Activated CD8-positive, alpha-beta memory T cell treated with anti-CD3 and anti-CD28 coated beads, Interleukin-2, amount 50 U/mL, for 1 hour (primary cell): ENCODE measurements around the gene TPT1.

Source experiments
- DNase-seq: peaks from one replicate; pipeline ENCODE4 v3.0.0-alpha.2; 2020; ENCODE audit errors: extremely low read depth

The TPT1 gene

DNA sequence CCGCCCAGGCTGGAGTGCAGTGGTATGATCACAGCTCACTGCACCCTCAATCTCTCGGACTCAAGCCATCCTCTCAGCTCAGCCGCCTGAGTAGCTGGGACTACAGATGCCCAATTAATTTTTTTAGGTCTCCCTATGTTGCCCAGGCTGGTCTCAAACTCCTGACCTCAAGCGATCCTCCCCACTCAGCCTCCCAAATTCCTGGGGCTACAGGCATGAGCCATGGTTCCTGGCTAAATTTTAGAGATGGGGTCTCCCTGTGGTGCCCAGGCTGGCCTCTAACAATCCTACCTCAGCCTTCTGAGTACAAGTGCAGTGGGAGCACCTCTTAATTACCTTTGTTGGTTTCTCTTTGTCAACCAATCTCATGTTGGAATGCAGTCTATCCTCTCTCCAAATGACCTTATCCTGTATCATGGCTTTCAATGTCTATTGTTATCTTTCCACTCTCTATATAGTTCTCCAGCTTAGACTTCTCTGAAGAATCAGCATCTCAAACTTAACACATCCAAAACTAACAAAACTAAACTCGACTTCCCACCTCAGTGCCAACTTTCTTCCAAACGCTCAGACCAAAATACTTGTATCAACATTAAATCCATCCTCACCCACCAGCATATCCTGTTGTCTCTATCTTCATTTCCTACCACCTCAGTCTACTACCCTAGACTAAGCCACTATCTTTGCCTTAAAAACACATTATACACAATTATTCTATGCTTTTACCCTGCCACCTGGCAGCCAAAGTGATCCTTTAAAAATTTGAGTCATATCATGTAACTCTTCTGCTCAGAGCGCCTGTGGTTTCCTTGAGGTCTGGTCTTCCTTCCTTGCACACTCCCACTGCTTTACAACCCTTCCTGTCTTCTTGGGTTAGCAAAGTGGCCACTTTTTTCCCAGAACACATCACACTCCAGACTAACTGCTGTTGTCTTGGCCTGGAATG is 6.7 kb downstream of the TPT1 start:
- peak; percentile 30 for DNase-seq

DNA sequence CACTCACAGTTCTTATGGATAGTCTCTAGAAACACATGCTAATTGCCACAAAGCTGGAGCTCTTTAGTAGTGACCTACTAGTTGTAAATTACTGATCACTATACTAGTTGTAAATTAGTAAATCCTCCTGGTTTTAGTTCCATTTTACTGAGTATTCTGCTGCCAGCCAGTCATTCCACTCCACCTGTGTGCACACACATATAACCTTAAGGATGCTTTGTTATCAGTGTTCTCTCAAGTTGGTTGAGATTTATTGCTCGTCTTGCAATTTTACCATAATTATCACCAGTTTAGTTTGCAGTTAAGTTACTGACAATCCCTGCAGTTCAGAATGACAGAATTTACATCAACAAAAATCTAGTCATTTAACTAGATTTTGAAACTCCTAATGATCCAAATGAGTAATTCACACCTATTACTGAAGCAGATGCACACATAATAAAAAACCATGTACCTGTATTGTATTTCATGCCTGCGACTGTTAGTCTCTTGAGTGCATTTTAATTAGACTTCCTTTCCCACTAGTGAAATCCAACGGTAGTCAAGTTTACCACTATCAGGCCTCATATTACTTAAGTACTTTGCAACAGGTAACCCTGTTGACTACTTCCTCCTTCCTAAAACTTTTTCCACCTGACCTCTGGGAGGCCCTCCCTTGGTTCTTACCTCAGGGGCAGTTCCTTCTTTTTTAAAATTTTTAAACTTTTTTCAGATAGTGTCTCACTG is 7.6 kb downstream of the TPT1 start:
- no peak for DNase-seq

DNA sequence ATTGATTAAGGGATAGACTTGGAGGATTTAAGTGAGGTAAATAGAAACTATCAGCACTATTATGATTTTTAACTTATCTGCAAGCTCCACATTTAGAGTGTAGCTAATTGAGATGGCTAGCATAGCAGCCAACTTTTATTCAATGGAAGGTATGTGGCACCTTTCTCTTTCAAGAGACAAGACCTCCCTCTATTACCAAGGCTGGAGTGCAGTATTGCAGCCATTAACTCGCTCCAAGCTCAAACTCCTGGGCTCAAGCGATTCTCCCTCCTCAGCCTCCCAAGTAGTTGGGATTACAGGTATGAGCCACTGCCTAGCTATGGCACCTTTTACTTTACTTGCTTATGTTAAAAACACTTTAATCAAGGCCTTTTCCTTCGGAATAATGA is 8.2 kb downstream of the TPT1 start:
- no peak for DNase-seq

DNA sequence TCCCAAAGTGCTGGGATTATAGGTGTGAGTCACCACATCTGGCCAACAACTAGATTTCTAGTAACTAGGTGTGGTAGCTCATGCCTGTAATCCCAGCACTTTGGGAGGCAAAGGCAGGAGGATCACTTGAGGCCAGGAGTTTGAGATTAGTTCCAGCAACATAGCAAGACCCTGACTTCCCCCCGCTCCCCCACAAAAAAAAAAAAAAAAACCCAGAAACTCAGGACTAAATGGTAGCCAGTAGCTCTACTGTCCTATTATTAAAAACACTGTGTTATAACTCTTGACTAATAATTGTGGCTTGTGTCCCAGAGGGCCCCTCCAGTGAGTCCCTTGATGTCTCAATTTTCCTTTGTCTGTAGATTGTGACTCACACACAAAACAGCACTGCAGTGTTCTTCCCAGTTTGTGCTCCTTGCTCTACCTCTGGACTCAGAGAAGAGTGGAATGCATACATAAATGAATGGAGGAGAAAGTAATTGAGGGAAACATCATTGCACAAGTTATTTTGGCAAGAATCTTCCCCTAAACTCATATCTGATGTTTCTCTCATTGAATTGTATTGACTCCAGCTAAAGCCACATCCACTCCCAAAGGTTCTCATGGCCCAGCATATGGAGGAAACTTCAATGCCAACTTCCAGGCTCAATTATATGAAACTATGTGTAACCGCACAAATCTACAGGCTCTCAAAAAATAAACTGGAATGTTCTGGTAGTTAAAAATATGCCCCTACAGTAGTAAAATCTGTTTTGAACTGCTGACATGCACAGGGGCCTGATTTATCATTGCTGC is 8.8 kb downstream of the TPT1 start:
- DNase-seq: no peak

DNA sequence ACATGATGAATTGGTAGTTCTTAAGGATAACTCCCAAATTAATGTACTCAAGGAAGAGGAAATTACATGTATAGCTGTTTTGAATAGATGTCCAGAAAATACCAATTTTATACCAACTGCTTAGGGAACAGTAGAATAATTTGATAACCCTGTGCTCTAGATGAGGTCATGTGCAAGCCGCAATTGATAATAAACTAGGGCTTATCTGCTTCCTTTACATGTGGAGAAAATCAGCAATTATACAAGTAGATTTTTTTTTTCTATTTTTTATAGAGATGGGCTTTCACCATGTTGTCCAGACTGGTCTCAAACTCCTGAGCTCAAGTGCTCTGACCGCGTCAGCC is 9.3 kb downstream of the TPT1 start:
- no peak for DNase-seq

DNA sequence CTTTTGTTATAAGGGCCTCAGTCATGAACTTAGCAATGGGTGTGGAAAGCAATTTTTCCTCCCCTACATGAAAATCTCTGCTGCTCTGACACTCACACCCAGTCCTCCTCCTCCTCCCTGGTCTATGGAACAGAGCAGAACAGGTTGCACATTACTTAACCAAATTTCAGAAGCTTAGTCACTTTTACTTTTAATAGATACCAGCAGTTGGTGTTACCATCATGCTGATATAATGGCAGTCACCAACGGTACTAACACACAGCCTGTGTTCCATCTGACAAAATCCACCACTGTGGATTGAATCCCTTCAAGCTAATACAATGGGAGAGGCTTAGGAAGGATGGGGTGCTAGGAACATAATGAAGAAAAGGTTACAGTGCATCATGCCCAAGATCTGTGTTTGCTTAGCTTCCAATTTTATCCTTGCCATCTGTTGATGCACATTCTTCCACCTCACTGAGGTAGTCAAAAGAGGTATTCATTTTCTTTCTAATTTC is 9.8 kb downstream of the TPT1 start:
- no peak for DNase-seq

DNA sequence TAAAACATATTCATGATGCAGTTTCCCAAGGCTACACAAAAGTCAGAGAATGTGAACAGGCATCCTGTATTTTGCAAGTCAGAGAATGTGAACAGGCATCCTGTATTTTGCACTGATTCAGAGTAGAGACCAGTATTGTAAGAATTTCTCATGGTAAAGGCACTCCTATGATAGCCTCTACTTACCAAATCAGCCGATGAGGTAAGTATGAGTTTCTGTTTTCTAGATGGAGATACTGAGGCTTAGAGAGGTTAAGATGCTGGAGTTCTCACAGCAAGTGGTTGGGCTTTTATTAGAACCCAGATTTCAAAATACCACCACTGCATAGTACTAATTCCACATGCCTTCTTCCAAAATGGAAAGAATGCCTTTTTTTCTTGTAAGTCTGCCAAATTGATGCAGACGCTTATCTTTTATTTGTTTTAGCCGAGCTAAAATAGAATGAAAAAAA is 12.3 kb downstream of the TPT1 start:
- DNase-seq: no peak

DNA sequence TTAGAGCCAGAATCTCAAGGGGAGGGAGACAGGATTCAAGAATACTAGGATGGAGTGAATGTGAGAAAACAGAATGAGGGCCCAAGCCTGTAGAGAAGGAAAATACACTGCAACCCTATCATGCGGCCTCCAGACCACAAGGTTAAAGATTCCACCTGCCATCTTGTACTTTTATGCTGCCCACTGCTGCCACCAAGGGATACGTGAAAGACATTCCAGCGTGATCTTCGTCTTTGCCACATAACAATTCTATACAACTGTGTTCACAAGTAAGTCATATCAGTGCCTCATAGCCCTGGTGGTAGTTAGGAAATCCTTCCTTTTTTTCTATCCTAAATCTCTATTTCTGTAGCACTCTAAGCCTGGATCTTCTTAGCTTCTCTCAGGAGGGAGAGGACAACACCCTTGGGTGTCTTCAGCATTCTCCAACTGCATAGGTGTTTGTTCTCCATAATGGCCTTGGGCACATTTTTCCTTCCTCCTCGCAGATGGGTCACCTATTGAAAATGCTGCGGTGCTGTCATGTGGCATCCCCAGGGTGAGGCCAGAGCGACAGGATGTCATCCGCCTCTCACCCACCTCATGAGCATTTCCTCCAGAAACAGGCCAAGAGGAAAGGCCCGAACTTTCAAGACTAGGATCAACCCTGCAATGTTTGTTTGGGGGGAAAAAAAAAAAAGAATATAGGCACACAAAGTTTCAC is 13.6 kb downstream of the TPT1 start:
- DNase-seq: no peak

DNA sequence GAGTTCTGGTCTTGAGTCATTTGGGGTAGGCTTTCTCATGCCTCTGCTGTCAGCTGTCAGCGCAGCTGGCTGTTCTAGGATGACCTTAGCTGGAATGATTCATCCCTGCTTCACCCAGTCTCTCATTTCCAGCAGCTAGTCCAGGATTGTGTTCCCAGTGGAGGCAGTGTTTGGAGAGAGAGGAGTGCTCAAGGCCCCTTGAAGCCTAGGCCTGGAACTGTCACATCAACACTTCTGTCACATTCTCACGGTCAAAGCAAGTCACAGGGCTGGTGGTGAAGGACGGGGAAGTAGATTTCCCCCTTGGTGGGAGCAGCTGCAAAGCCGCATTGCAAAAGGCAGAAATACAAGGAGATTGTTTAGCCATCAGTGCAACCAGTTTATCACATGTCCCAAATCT is 15.2 kb downstream of the TPT1 start:
- DNase-seq: no peak

DNA sequence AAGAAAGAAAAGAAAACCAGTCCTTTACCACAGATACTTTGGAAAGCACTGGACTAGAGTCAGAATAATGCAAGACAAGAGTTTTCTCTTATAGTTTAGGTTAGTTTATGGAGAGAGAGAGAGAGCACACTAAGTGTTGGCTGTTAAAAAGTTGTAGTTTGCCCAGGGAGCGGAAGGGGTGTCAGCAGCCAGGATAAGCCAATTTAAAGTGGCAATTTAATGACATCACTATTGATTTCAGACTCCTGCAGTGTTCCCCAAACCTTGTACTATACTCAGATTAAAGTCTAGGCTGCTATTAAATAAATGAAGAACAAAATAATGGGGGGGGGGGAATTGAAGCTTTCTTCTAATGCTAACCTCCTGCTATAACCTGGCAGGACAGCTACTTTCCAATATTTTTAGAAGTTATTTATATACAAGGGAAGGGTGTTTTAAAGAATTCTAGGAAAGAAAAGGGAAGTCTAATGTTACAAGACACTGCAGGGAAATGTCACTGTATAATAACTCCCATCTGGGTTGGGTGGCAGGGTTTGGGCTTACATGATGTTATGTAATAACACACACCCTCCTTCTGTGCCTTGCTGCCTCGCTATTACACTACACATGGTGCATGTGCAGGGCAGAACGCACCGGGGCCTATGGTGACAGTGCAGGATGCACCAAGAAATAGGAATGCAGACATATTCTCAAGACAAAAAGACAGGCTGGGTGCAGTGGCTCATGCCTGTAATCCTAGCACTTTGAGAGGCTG is 19.9 kb downstream of the TPT1 start:
- DNase-seq: no peak

DNA sequence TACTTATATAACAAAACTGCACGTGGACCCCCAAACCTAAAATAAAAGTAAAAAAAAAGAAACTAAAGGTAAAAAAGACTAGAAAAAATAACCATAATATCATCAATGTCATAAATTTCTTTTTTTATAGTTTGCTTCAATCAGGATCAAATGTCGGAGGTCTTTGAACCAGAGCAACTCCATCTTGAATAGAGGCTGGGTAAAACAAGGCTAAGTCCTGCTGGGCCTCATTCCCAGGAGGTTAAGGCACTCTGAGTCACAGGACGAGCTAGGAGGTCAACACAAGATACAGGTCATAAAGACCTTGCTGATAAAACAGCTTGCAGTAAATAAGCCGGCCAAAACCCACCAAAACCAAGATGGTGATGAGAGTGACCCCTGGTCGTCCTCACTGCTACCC is 24.0 kb downstream of the TPT1 start:
- no peak for DNase-seq

DNA sequence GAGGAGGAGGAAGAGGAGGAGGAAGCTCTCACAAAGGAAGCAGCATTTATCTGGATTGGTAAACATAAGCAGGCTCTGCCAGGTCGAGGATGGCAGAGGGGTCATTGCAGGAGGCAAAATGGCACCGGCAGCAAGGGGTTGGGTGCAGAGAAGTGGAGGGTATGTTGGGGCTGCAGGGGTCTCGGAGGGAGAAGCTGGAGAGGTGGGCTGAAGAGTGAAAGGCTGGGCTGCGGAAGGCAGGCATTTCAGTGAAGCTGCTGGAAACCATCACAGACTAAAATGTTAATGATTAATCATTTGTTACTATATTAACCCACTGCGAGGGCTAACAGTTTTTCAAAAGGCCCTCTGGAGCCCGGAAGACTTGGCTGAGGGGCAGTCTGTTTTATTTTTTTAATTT is 24.6 kb downstream of the TPT1 start:
- no peak for DNase-seq

DNA sequence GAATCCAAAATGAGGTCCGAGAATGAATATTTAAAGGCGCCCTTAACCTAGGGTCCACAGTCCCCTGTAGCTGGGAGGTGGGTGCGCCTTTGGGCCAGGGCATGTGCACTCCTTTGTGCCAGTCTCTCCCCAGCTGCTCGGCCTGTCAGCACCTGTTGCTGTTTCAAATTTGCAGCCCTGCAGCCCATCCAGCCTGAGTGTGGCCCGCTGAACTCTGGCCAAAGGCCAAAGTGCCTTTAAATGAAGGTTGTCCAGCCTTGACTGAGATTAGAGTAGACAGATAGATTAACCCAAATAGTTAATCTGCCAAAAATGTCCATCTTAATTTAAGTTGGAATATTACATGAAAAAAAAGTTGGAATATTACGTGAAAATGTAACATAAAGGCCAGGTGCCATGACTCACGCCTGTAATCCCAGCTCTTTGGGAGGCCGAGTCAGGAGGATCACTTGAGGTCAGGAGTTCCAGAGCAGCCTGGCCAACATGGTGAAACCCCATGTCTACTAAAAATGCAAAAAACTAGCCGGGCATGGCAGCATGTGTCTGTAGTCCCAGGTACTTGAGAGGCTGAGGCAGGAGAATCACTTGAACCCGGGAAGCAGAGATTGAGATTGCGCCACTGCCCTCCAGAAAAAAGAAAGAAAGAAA is 25.3 kb downstream of the TPT1 start:
- no peak for DNase-seq

DNA sequence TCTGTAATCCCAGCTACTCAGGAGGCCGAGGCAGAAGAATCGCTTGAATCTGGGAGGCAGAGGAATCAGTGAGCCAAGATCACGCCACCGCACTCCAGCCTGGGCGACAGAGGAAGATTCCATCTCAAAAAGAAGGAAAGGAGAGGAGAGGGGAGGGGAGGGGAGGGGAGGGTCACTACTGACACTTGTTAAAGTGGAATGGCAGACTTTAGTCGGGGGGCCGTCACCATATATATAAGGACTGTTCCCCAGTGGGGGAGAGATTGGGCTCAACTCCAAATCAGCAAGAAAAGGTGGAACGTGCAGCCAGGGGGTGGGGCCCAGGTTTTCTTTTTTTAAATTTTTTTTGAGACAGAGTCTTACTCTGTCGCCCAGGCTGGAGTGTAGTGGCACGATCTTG is 26.2 kb downstream of the TPT1 start:
- no peak for DNase-seq

DNA sequence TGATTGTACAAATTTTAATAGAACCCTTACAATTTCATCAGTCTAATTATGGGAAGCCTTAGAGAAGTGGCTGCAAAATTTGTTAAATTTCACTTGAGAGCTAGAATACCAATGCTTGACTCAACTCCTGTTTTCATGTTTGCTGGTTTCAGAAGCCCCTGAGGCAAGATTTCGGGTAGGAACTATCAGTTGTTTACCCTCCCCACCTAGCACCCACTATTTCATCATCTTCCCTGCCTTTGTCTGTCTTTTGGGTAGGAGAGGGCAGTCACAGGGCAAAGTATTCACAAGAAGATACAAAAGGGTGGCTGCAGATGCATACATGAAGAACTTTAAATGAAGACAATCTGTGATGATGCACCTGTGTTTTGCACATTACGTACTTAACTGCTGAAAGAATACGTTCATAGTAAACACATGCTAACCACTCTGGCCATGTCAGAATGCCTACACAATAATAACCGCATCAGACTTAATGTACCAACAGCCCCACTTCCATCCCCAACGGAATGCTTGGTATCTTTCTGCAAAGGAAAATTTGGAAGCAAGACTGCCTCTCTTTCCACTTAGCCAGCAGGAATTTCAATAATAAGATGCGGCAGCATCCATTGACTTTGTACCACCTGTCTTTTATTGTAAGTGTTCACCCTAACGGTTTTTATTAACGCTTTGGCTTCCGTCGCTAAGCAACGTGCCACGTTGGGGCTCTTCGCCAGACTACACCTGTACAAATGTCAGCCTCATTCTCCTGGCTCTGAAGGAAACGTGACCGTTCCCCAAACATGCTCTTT is 30.4 kb downstream of the TPT1 start:
- no peak for DNase-seq

DNA sequence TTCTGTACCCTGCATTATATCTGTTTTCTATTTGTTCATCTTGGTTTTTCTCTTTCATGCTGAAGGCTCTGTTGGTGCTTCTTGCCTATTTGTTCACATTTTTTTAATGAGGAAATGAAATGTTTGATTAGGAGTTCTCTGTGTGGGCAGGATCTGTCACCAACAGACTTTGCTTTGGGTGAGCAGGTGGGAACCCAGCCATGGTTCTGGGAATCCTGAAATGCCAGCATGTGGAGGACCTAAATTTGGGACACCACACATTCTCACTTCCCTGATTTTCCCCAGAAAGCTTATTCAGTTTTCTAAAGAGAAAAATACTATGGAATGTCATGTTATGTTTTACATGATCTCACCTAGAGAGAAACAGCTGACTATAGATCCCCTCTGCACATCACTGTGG is 34.0 kb downstream of the TPT1 start:
- no peak for DNase-seq

DNA sequence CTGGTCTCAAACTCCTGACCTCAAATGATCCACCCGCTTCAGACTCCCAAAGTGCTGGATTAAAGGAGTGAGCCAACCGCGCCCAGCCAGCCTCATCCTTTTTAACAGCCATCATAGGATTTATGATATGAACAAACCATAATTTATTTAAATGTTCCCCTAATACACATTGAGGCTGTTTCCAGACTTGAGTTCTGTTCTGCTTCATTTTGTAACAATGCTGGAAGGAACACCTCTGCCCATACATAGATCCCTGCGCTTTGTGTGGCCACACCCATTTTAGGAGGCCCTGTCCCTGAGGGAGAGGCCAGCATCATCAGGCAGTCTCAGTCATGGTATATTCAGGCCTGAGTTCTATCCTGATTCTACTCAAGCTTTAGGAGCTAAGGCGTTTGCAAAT is 35.9 kb downstream of the TPT1 start:
- no peak for DNase-seq

DNA sequence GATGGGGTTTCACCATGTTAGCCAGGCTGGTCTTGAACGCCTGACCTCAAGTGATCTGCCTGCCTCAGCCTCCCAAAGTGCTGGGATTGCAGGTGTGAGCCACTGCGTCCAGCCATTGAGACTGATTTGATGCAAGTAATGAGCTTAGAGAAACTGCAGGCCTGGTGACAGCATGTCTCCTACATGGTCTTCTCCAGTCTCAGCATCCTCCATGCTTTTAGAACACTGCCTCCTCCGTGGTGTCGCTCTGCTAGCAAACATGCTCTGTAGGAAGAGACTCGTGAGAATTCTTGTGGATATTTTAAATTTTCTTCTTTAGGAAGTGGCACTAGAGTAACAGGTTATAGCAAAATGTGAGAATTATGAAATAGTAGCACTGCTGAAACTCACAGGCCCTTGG is 37.1 kb downstream of the TPT1 start:
- DNase-seq: no peak

DNA sequence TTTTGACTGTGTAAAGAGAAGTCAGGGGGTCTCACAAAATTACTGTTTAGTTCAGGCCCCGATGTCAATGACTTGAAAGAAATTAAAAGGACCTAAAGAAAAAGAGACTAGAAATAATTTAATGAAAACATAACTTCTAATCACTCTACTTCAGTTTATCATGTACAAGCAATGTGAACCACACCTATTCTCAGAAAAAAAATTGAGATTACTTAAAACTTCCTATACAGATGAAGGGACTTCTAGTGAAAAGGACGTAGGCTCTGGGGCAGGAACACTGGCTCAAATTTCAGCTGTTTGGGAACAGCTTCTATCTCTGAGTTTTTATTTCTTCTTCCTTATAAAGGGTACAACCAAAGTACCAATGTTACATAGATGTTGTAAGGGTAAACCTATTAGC is 38.0 kb downstream of the TPT1 start:
- no peak for DNase-seq

DNA sequence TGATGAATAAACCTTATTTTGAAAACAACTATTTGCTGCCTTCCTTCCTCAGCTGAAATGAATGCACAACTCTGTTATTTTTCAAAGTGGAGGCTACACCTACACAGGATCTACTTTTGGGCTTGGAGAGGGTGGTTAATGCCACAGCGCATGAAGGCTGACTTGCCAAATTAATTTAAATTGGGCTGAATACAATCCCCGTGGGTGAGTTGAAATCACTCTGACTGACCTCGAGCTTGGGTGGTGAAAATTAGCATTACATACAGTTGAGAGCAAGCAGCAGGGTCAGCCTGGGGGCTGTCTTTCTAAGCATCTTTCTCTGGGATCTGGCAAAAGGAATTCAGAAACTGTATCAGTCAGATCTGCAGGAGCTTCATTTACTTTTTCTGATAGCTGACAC is 38.5 kb downstream of the TPT1 start:
- no peak for DNase-seq
